BJ (cell line): Measurements from ENCODE around the gene BTF3L4. TPM values are rescaled to one million over a fixed set of nuclear protein-coding genes. Genes with fewer than 3 reads are reported as not detected.

ENCODE experiments used
- CTCF ChIA-PET: fragments of 350-600 bp; formaldehyde crosslinking; extraction: SDS; loops from one replicate; lab custom pipeline; 2021; ENCODE audit warnings: antibody characterized with exemption, inconsistent platforms; lab: Yijun Ruan, JAX
- POLR2A ChIA-PET: fragments of 300-600 bp; sonication (Branson Sonifier 250); formaldehyde crosslinking; extraction: SDS; loops from one replicate; lab custom pipeline; 2021; ENCODE audit warnings: antibody characterized with exemption; lab: Charles Lee
- DNase-seq: peaks from one replicate; pipeline ENCODE4 v3.0.0-alpha.2; 2011; ENCODE audit warnings: low read depth
- H3K27me3 ChIP-seq: 2 replicates; pipeline ENCODE4 v1.6.0; 2011; ENCODE audit warnings: low read length; ENCODE audit not compliant: control insufficient read depth, insufficient read depth
- H3K36me3 ChIP-seq: 2 replicates; pipeline ENCODE4 v1.5.1; 2011; ENCODE audit warnings: low read length; ENCODE audit not compliant: control insufficient read depth, insufficient read depth
- H3K4me3 ChIP-seq: 2 replicates; pipeline ENCODE4 v1.5.1; 2011; ENCODE audit warnings: low read depth, mild to moderate bottlenecking, control low read depth, low read length
- polyA plus RNA-seq: library from polyadenylated mRNA; depleted of rRNA; stranded (reverse); fragments of >200 nt; gene quantifications from 2 replicates; pipeline ENCODE4 v1.2.3, GENCODE V29; 2011
- TF ChIP-seq, protein P1 (sequence below): IDR thresholded peaks from 2 replicates; pipeline ENCODE4 v1.5.1; 2011; ENCODE audit warnings: low read depth, mild to moderate bottlenecking, control low read depth, inconsistent platforms, low read length, moderate library complexity; ENCODE audit not compliant: insufficient read depth

The BTF3L4 gene
- polyA plus RNA-seq, 1 experiment, result 31.2 TPM

DNA sequence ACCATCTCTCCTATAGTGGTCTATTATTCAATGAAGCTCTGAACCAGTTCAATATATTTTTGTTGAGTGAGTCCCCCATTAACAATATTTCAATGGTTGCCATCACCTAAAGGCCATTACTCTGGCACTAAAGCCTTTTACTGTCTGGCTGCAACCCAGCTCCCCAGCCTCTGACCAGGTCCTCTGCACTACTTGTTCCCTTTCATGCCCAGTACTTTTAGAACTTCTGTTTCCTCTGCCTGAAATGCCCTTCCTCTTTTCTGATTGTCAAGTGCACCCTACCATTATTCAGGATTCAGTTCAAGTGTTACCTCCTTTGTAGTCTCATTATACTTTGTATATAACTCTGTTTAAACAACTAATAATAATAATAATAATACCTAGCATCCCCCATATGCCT lies 55.4 kb downstream of the BTF3L4 start:
- Histone ChIP-seq H3K27me3 (no peaks in the 10 kb centered on the region), H3K36me3 (no peaks in the 10 kb centered on the region), H3K4me3 (no peak overlapping the region)
- ChIA-PET POLR2A (interaction anchor here (0.6 kb wide), 1 partner anchor 241 kb away, joined by 3 read pairs; no protein-coding TSS in a partner anchor), CTCF (interaction anchor here (2.2 kb wide), 1 partner anchor 15 kb away, joined by 8 read pairs; no protein-coding TSS in a partner anchor)
- TF ChIP-seq, protein P1, sequence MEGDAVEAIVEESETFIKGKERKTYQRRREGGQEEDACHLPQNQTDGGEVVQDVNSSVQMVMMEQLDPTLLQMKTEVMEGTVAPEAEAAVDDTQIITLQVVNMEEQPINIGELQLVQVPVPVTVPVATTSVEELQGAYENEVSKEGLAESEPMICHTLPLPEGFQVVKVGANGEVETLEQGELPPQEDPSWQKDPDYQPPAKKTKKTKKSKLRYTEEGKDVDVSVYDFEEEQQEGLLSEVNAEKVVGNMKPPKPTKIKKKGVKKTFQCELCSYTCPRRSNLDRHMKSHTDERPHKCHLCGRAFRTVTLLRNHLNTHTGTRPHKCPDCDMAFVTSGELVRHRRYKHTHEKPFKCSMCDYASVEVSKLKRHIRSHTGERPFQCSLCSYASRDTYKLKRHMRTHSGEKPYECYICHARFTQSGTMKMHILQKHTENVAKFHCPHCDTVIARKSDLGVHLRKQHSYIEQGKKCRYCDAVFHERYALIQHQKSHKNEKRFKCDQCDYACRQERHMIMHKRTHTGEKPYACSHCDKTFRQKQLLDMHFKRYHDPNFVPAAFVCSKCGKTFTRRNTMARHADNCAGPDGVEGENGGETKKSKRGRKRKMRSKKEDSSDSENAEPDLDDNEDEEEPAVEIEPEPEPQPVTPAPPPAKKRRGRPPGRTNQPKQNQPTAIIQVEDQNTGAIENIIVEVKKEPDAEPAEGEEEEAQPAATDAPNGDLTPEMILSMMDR, result no peak
- no peak for DNase-seq

DNA sequence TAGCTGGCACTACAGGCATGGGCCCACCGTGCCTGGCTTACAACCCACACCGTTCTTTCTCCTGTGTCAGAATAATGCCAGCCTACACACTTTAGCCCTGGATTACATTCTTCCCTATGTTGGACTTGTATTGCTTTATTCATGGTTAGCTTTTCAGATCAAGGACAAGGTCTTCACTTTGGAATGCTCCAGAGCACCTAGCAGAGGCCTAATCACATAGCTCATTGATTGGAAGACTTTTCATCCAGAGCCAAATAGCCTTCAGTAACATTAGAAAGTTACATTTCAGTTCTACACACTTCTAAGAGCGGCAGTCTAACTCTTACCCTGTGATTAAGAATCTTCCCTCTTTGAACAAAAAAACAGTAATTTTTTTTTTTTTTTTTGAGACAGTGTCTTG lies 56.4 kb downstream of the BTF3L4 start:
- no peaks in the 10 kb centered on the region for H3K27me3 ChIP-seq
- DNase-seq, result no peak
- H3K4me3 ChIP-seq, result no peak overlapping the region
- H3K36me3 ChIP-seq, result no peaks in the 10 kb centered on the region
- CTCF ChIA-PET, result interaction anchor here (2.2 kb wide), 1 partner anchor 14 kb away, joined by 8 read pairs; no protein-coding TSS in a partner anchor
- TF ChIP-seq, protein P1, result no peak
- POLR2A ChIA-PET, result no interaction called here

DNA sequence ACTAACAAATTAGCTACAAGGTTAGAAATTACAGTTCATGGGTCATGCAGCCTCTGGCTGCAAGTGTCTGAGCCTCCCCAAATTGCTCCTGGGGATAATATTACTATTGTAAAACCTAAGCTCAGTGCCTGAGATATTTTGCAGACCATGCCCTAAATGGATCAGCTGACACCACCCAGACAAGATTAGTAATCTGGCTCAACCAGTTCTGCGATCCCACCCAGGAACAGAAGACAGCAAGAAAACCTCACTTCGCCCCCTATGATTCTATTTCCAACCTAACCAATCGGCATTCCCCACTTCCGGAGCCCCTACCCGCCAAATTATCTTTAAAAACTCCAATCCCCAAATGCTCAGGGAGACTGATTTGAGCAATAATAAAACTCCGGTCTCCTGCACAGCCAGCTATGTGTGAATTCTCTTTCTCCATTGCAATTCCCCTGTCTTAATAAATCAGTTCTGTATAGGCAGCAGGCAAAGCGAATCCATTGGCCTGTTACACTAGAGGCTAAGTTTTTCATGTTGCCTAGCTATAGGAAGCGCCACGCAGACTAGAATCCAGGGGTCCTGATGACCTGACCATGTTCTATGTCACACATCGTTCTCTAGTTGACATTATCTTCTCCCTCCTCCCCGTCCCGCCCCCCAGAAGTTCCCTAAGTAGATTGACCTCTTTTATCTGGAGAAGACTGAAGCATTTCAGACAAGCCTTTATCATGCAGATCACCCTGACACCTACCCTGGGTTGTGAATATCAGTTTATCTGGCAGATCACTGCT lies 63.4 kb downstream of the BTF3L4 start:
- no peak overlapping the region for H3K4me3 ChIP-seq
- TF ChIP-seq, protein P1, result no peak
- H3K36me3 ChIP-seq, result no peaks in the 10 kb centered on the region
- no peaks in the 10 kb centered on the region; the same call in 1 of the 2 replicates for H3K27me3 ChIP-seq
- DNase-seq, result no peak
- ChIA-PET POLR2A (interaction anchor here (0.6 kb wide), 1 partner anchor 228 kb away, joined by 4 read pairs; no protein-coding TSS in a partner anchor), CTCF (interaction anchor here (0.8 to 1.0 kb wide), 2 partner anchors 10 to 231 kb away, joined by 3 to 4 read pairs; no protein-coding TSS in a partner anchor)

DNA sequence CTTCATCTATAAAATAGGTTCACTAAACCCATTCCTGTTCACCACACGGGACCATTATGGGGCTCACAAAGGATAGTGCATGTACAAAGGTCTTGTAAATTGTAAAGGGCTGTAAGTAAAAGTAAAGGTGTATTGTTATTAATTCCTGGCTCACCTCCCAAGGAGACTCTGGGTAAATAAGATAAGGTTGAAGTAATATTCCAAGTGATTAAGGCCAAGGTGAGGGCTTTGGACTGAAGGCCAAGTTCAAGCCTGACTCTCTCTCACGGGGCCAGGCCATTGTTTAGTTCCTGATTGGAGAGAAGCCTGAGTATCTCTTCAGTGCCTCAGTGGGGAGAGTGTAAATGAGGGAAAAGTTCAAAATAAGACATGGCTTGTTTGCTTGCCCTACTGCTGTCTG lies 66.3 kb downstream of the BTF3L4 start:
- POLR2A ChIA-PET, result no interaction called here
- Histone ChIP-seq H3K27me3 (no peaks in the 10 kb centered on the region; the same call in 1 of the 2 replicates), H3K4me3 (no peak overlapping the region), H3K36me3 (no peaks in the 10 kb centered on the region)
- CTCF ChIA-PET, result interaction anchor here (0.6 to 1.3 kb wide), 4 partner anchors 10 to 187 kb away, joined by 4 read pairs; no protein-coding TSS in a partner anchor
- no peak for DNase-seq
- TF ChIP-seq, protein P1, result no peak

DNA sequence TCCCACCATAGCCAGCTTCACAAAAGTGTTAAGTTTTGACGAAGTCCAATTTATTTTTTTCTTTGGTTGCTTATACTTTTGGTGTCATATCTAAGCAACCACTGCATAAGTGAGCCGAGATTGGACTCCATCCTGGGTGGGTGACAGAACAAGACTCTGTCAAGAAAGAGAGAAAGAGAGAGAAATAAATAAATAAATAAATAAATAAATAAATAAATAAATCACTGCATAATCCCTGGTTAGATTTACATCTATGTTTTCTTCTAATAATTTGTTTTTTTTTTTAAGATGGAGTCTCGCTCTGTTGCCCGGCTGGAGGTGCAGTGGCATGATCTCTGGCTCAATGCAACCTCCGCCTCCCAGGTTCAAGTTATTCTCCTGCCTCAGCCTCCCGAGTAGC lies 67.5 kb downstream of the BTF3L4 start:
- DNase-seq, result no peak
- Histone ChIP-seq H3K36me3 (no peaks in the 10 kb centered on the region), H3K4me3 (no peak overlapping the region), H3K27me3 (no peaks in the 10 kb centered on the region; the same call in 1 of the 2 replicates)
- CTCF ChIA-PET, result interaction anchor here (0.8 to 1.2 kb wide), 2 partner anchors 19 to 173 kb away, joined by 3 to 6 read pairs; no protein-coding TSS in a partner anchor
- POLR2A ChIA-PET, result no interaction called here
- TF ChIP-seq, protein P1, result no peak
